Body of pancreas (tissue), 4 donors: ENCODE data around the gene DTX2. TPM values are rescaled to one million over a fixed set of nuclear protein-coding genes. Genes with fewer than 3 reads are reported as not detected.
A peak's percentile ranks its signal among the peaks of the same experiment; 100 is the strongest.
"Not testable (repeated sequence)": the region's sequence is repeated elsewhere in the genome, so short reads cannot be mapped to it uniquely, and the experiment has no call there.

Source experiments
- ATAC-seq: fragments of 150-250 bp; one replicate; pipeline ENCODE4 v1.9.1; 2016
- DNase-seq, 4 donors: peaks; one replicate each; pipeline ENCODE4 v3.0.0-alpha.2; 2019
- H3K27ac ChIP-seq, 4 donors: fragments of 200-600 bp; sonication (generic); 1 replicate in 3 of 4; 2 replicates in 1 of 4; pipeline versions ENCODE4 v1.5.1 to v1.6.1; 2016 to 2019; ENCODE audit warnings: mild to moderate bottlenecking in 1 of 4, mixed read lengths in 1 of 4, moderate library complexity in 1 of 4
- H3K27me3 ChIP-seq, 2 donors: fragments of 200-600 bp; sonication (generic); one replicate each; pipeline ENCODE4 v1.6.0; 2016; ENCODE audit warnings: mild to moderate bottlenecking in 1 of 2
- H3K36me3 ChIP-seq, 2 donors: fragments of 200-600 bp; sonication (generic); replicated peaks in 1 of 2; 2 replicates each; pipeline ENCODE4 v1.5.1; 2016; ENCODE audit warnings: low read depth in 2 of 2; ENCODE audit not compliant: insufficient read depth in 1 of 2
- H3K4me1 ChIP-seq: fragments of 200-600 bp; sonication (generic); one replicate; pipeline ENCODE4 v1.6.0; 2016
- H3K4me3 ChIP-seq, 2 donors: fragments of 200-600 bp; sonication (generic); 1 replicate in 1 of 2; 2 replicates in 1 of 2; pipeline ENCODE4 v1.5.1; 2016 to 2019
- H3K9me3 ChIP-seq, 3 donors: fragments of 200-600 bp; sonication (generic); 1 replicate in 2 of 3; 2 replicates in 1 of 3; pipeline ENCODE4 v1.5.1; 2016
- CTCF ChIP-seq, 7 experiments: fragments of 450-650 bp in 4 of 7; fragments of 200-600 bp in 3 of 7; sonication (generic) in 3 of 7; IDR thresholded peaks; one replicate each; pipeline ENCODE4 v1.5.1; 2016 to 2019; ENCODE audit warnings: antibody characterized with exemption in 7 of 7
- WGBS, 2 donors: methylation state at CpG; one replicate each; pipeline ENCODE4 v1.1.5; 2017; 5-methylcytosine and 5-hydroxymethylcytosine counted together
- intact Hi-C: fragments of 100-400 bp; cut with DNase I; formaldehyde crosslinking; loops from one replicate; pipeline ENCODE4 v1.15.1; 2023
- total RNA-seq, 2 donors: library from RNA; depleted of rRNA; stranded (reverse); fragments of >200 nt; gene quantifications; one replicate each; pipeline ENCODE4 v1.1.0, GENCODE V29; 2016

Gene DTX2
- total RNA-seq, 2 donors from 2014 or later: 10.5 to 16.3 TPM

GRCh38 chr7:76437873-76438272 is 23.6 kb upstream of the DTX2 start:
- H3K36me3 ChIP-seq, H3K4me1 ChIP-seq, H3K9me3 ChIP-seq, H3K4me3 ChIP-seq, H3K27me3 ChIP-seq, intact Hi-C loops: not testable (repeated sequence)
- 0% methylated on average over 1 of the region's 2 CpGs; no CpG with 5 or more reads in 1 of the 2 donors for WGBS, 2 donors
- peak; percentile 94 for ATAC-seq
- DNase-seq: peak; percentile 83 to 88 (median 86)
- TF ChIP-seq CTCF (IDR thresholded peaks at IDR 0.05): peak; percentile 45 to 84 (median 64)
- H3K27ac ChIP-seq: peak overlapping the region in 1 of 4 donors; percentile 43

DNA sequence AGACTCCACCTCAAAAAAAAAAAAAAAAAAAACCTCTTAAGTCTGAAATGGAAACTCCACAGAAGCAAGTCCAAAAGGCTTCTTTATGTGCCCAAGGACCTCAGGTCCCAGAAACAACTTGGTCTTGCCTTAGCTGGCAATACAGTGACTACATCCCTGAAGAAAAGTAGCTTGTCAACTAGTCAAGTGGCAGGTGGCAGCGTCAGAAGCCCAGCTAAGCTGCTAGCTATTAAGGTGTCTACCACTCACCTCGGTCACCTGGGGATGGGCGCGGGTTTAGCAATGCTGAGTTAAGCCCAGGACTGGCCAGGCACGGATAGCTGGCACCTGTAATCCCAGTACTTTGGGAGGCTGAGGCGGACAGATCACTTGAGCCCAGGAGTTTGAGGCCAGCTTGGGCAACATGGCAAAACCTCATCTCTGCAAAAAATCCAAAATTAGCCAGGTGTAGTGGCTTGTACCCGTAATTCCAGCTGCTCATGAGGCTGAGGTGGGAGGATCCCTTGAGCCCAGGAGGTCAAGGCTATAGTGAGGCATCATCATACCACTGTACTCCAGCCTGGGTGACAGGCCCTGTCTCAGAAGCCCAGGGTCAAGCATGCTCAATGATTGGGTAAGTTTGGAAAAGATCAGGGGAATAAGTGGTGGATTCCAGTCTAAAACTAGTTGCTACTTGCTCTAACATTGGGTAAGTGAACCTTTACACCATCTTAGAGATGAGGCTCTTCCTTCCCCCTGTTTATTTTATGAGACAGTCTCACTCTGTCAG is 22.2 kb upstream of the DTX2 start:
- H3K27ac ChIP-seq, H3K4me3 ChIP-seq, H3K36me3 ChIP-seq, H3K9me3 ChIP-seq, intact Hi-C loops, H3K27me3 ChIP-seq, ATAC-seq, H3K4me1 ChIP-seq, DNase-seq: not testable (repeated sequence)
- no CpG with 5 or more reads among the region's 7 CpGs for WGBS, 2 donors

DNA sequence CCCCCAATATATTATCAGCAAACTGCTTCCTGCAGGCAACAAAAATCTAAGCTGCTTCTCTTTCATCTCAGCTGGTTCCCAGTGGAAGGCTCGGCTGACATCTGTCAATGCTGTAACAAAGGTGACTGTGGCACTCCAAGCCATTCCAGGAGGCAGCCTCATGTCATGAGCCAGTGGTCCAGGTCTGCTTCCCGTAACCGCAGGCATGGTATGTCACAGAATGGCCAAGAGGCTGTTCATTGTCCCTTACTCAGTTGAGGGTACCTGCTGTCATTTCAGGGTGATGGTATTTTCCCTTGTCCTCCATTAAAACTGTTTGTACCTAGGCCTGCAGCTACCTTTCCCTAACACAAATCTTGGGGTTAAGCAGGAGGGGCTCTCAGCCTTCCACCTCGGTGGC is 21.1 kb upstream of the DTX2 start:
- ATAC-seq, H3K9me3 ChIP-seq, H3K27me3 ChIP-seq, H3K4me3 ChIP-seq, H3K27ac ChIP-seq, H3K36me3 ChIP-seq, H3K4me1 ChIP-seq, intact Hi-C loops, DNase-seq: not testable (repeated sequence)
- 79% methylated on average over 4 of the region's 4 CpGs; no CpG with 5 or more reads in 1 of the 2 donors for WGBS, 2 donors

- intact Hi-C loops, H3K27me3 ChIP-seq, H3K4me3 ChIP-seq, H3K9me3 ChIP-seq, H3K27ac ChIP-seq, H3K36me3 ChIP-seq, ATAC-seq, H3K4me1 ChIP-seq, DNase-seq: not testable (repeated sequence)
- 80 to 100% methylated on average over 1 to 2 of the region's 10 CpGs for WGBS, 2 donors
Observed at GRCh38 chr7:76441792-76442191, 19.7 kb upstream of the DTX2 start.

DNA sequence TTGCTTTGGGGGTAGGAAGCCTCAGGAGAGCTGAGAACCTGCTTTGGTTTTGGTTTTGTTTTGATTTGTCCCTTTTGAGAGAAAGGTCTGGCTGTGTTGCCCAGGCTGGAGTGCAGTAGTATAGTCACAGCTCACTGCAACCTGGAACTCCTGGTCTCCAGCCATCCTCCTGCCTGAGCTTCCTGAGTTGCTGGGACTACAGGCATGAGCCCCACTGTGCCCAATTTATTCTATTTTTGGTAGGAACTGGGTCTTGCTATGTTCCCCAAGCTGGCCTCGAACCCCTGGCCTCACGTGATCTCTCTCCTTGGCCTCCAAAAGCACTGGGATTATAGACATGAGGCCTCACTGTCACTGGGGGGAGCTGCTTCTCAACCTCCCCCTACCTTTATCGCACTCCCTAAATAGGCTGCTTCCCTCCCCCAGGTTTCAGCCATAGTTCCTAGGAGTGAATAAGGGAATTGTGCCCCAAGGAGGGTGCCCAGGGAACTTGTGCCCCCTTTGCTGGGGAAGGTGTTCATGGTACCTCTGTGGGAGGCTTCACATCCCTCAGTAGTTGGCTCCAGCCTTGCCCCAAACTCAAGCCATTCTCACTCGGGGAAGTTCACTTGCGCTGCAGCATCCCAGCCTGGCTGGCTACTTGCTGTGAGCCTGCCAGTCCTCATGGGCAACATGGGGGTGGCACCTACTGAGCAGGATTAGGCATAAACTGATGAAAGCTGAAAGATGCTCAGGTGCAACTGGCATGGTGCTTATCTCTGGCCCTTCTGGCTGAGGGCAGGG is 18.7 kb upstream of the DTX2 start:
- 85 to 91% methylated on average over 3 of the region's 5 CpGs for WGBS, 2 donors
- H3K9me3 ChIP-seq, DNase-seq, H3K36me3 ChIP-seq, ATAC-seq, H3K4me3 ChIP-seq, intact Hi-C loops, H3K4me1 ChIP-seq, H3K27ac ChIP-seq, H3K27me3 ChIP-seq: not testable (repeated sequence)

GRCh38 chr7:76443846-76444245 is 17.7 kb upstream of the DTX2 start:
- WGBS, 2 donors: 42 to 86% methylated on average over 4 to 12 of the region's 12 CpGs
- H3K27ac ChIP-seq, H3K4me3 ChIP-seq, H3K4me1 ChIP-seq, H3K9me3 ChIP-seq, ATAC-seq, H3K36me3 ChIP-seq, DNase-seq, H3K27me3 ChIP-seq, intact Hi-C loops: not testable (repeated sequence)

DNA sequence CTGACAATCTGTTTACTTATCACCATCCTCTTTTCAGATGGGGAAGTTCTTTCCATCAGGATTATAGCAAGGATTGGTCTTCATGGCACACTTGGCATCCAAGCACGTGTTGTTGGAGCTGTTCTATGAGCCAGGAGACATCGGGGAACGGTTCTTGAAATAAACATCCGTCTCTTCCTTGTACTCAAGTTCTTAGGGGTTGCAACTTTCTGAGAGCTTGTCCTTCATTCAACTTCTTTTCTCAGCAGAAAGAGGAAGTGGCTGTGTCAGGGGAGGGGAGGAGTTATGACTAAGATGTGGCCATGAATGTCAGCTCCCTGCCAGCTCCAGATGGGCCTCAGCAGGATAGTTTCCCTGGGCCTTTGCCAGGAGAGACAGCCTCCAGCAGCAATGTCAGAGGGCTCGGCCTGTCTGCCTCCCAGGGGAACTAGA is 15.9 kb upstream of the DTX2 start:
- 20 to 22% methylated on average over 4 of the region's 5 CpGs for WGBS, 2 donors
- H3K27me3 ChIP-seq, intact Hi-C loops, H3K36me3 ChIP-seq, H3K4me3 ChIP-seq, H3K4me1 ChIP-seq, H3K9me3 ChIP-seq: not testable (repeated sequence)
- ATAC-seq (peak; percentile 78), DNase-seq (peak in 2 of 4 donors; percentile 66 to 87)
- H3K27ac ChIP-seq: peak overlapping the region in 3 of 4 donors; percentile 46 to 74 (median 53)

GRCh38 chr7:76457017-76457416 is 4.5 kb upstream of the DTX2 start:
- H3K4me1 ChIP-seq, intact Hi-C loops, ATAC-seq, DNase-seq, H3K9me3 ChIP-seq, H3K36me3 ChIP-seq, H3K4me3 ChIP-seq, H3K27ac ChIP-seq, H3K27me3 ChIP-seq: not testable (repeated sequence)
- WGBS, 2 donors: no CpG with 5 or more reads among the region's 4 CpGs

GRCh38 chr7:76458504-76458903 is 3.0 kb upstream of the DTX2 start:
- intact Hi-C loops: not testable (repeated sequence)

GRCh38 chr7:76460767-76461166 is 742 bp upstream of the DTX2 start:
- DNase-seq, intact Hi-C loops: not testable (repeated sequence)
- WGBS, 2 donors: 78 to 86% methylated on average over 14 to 15 of the region's 20 CpGs

More at GRCh38 chr7:76458504-76458903, 3.0 kb upstream of the DTX2 start:
- H3K4me3 ChIP-seq, DNase-seq, ATAC-seq, H3K27ac ChIP-seq, H3K27me3 ChIP-seq, H3K4me1 ChIP-seq, H3K36me3 ChIP-seq, H3K9me3 ChIP-seq: not testable (repeated sequence)
- 27 to 42% methylated on average over 2 of the region's 4 CpGs for WGBS, 2 donors

More at GRCh38 chr7:76460767-76461166, 742 bp upstream of the DTX2 start:
- ATAC-seq, H3K27ac ChIP-seq, H3K27me3 ChIP-seq, H3K4me1 ChIP-seq, H3K4me3 ChIP-seq, H3K9me3 ChIP-seq, H3K36me3 ChIP-seq: not testable (repeated sequence)
